Mucosa of stomach (tissue), 1 donor: ENCODE results near the gene ZBTB12.
"Not testable (repeated sequence)": the region's sequence is repeated elsewhere in the genome, so short reads cannot be mapped to it uniquely, and the experiment has no call there.

Source experiments
- H3K27me3 ChIP-seq: one replicate; pipeline ENCODE4 v1.7.0; 2013; ENCODE audit warnings: mild to moderate bottlenecking, low read length; ENCODE audit not compliant: control insufficient read depth, insufficient read depth
- H3K36me3 ChIP-seq: one replicate; pipeline ENCODE4 v1.7.0; 2013; ENCODE audit warnings: low read length; ENCODE audit not compliant: control insufficient read depth, insufficient read depth
- H3K4me1 ChIP-seq: one replicate; pipeline ENCODE4 v1.7.0; 2013; ENCODE audit warnings: mild to moderate bottlenecking, low read length; ENCODE audit not compliant: control insufficient read depth, insufficient read depth
- H3K4me3 ChIP-seq: one replicate; pipeline ENCODE4 v1.7.0; 2013; ENCODE audit warnings: low read length
- H3K9ac ChIP-seq: one replicate; pipeline ENCODE4 v1.7.0; 2013; ENCODE audit warnings: mild to moderate bottlenecking, low read length, moderate library complexity
- H3K9me3 ChIP-seq: one replicate; pipeline ENCODE4 v1.7.0; 2013; ENCODE audit warnings: mild to moderate bottlenecking, low read length, moderate library complexity; ENCODE audit not compliant: control insufficient read depth
- donor health status: Pancreatic carcinoma.

Gene ZBTB12

DNA sequence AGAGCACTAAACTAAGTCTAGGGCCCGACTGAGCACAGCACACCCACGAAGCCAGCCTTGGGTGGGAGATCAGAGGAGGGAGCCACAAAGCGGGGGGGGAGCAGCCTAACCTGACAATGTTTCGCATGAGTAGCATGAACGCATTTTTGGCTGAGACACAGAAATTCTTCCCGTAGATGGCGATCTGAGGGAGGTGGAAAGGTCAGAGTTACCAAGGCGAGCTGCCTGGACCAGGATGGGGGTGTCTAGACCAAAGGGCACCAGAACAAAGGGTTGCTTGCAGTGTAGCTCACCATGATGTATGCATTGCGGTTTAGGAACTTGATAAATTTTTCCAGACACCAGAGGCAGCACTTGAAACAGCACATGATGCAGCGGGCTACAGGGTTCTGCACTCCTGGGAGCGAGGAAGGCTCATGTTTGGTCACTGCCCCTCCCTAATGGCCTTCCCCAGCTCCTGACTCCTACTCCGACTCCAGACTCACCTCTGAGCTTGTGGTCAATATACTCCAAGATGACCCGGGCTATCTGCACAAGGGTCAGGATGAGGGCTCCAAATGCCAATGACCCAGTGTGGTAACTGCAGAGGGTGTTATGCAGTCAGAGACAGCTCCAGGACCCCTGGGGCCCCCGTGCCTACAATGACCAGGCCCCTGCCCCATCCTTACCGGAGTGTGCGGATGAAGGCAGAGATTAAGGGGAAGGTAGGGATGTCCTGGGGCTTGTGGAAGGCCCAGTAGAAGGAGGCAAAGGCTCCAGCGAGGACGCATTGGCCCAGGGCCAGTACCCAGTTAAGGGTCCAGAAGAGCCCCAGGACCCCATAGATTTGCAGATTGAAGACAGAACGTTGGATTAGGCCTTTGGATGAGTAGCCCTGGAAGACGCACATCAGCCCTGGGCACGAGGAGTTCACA, 36.4 kb downstream of the ZBTB12 start:
- H3K4me3 ChIP-seq = no peak overlapping the region

GRCh38 chr6:31864818-31865204, 37.1 kb downstream of the ZBTB12 start:
- Histone ChIP-seq H3K36me3 (peaks cover 35% of the 10 kb centered on the region), H3K9ac (no peak overlapping the region), H3K4me1 (peaks cover 31% of the 10 kb centered on the region), H3K4me3 (no peak overlapping the region), H3K9me3 (no peaks in the 10 kb centered on the region), H3K27me3 (no peaks in the 10 kb centered on the region)

More for the DNA sequence above, 36.4 kb downstream of the ZBTB12 start:
- H3K27me3 ChIP-seq = no peaks in the 10 kb centered on the region
- peaks cover 29% of the 10 kb centered on the region for H3K36me3 ChIP-seq
- peaks cover 31% of the 10 kb centered on the region for H3K4me1 ChIP-seq
- H3K9me3 ChIP-seq = no peaks in the 10 kb centered on the region
- no peak overlapping the region for H3K9ac ChIP-seq

DNA sequence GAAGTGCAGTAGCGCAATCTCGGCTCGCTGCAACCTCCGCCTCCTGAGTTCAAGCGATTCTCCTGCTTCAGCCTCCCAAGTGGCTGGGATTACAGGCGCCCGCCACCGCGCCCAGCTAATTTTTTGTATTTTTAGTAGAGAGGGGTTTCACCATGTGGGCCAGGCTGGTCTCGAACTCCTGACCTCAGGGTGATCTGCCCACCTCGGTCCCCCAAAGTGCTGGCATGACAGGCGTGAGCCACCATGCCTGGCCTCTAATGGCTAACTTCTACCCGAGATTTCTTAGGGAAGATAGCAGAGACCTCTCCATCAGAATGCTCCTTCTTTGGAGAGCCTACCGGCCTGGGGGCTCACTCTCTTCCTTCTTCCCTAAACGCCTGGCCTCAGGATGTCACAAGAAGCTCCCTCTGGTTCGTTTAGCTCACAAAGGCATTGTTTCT, 37.7 kb downstream of the ZBTB12 start:
- not testable (repeated sequence) for H3K9ac ChIP-seq, H3K27me3 ChIP-seq, H3K4me3 ChIP-seq, H3K9me3 ChIP-seq
- Histone ChIP-seq H3K36me3 (peaks cover 38% of the 10 kb centered on the region), H3K4me1 (peaks cover 31% of the 10 kb centered on the region)

DNA sequence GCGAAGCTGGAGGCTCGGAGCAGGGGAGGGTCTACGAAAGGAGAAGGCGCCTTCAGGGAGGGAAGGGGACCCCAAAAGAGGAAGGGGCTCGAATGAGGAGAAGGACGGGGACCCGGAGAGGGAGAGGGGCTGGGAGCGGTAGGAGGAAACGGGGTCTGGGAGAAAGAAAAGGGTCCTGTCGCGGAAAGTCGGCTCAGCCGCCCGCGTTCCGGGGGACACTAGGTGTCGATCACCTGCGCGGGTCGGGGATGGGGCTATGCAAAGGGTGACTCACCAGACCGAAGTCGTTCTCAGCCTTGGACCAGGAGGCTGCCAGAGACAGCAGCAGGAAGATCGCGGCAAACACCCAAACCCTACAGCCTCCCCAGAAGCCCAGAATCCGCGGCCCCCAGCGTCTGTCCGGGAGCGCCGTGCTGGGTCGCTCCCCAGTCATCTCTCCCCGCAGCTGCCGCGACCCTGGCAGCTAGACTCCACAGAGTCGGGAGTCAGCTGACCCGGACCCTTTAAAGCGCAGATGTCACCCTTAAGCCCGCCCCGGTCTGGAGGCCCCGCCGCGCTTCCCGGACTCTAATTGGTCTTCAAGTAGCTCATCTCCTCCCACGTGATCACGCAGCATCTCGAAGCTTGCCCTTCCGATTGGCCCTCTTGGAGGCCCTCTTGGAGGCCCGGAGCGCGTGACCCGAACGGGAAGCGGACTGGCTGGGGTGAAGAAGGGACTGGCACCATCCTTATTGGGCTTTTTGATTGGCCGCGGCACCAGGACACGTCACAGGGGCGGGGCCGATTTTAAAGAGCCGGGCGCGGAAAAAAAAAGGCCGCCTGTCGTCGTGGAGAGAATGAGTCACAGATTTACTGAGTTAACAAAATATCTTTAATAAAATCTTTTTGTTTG, 39.3 kb downstream of the ZBTB12 start, which contains the start of gene NEU1:
TSS of gene NEU1 (minus strand) at position 478 of the 892 bp plus-strand sequence. CDS start at position 433, 45 bp downstream.
- Histone ChIP-seq H3K4me1 (peaks cover 31% of the 10 kb centered on the region), H3K4me3 (peak within 1 kb of the TSS; percentile 44), H3K36me3 (peaks cover 35% of the 10 kb centered on the region), H3K9ac (peak within 1 kb of the TSS; percentile 80), H3K9me3 (no peaks in the 10 kb centered on the region), H3K27me3 (no peaks in the 10 kb centered on the region)

GRCh38 chr6:31861919-31862343, 40.0 kb downstream of the ZBTB12 start:
- no peaks in the 10 kb centered on the region for H3K27me3 ChIP-seq
- H3K4me1 ChIP-seq = peaks cover 31% of the 10 kb centered on the region
- H3K36me3 ChIP-seq = peaks cover 35% of the 10 kb centered on the region
- peak overlapping the region; percentile 44 for H3K4me3 ChIP-seq
- H3K9me3 ChIP-seq = no peaks in the 10 kb centered on the region
- peak overlapping the region; percentile 80 for H3K9ac ChIP-seq

DNA sequence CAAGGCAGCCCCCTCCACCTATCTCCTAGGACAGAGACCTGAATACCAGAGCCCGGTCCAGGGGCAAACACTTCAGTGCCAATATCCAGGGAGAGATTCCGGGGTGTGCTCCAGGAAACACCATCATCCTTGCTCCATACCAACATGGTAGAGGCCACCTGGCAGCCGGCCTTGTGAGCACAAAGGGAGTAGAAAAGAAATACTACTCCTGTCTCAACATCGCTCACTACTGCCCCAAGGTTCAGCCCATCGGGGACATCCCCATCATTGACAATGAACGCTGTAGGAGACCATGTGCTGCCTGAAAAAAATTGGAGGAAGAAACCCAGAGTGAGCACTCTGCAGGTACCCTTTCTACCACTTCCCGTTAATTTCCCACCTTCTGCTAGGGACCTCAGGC, 40.7 kb downstream of the ZBTB12 start:
- Histone ChIP-seq H3K4me1 (peaks cover 30% of the 10 kb centered on the region), H3K36me3 (peaks cover 32% of the 10 kb centered on the region), H3K9me3 (no peaks in the 10 kb centered on the region), H3K27me3 (no peaks in the 10 kb centered on the region), H3K9ac (no peak overlapping the region), H3K4me3 (no peak overlapping the region)

- peaks cover 24% of the 10 kb centered on the region for H3K36me3 ChIP-seq
- H3K27me3 ChIP-seq = no peaks in the 10 kb centered on the region
- H3K4me1 ChIP-seq = peaks cover 22% of the 10 kb centered on the region
- H3K4me3 ChIP-seq = no peak overlapping the region
- H3K9ac ChIP-seq = no peak overlapping the region
- H3K9me3 ChIP-seq = no peaks in the 10 kb centered on the region
Measured at GRCh38 chr6:31860349-31860748, 41.5 kb downstream of the ZBTB12 start.

- Histone ChIP-seq H3K27me3 (no peaks in the 10 kb centered on the region), H3K4me1 (peaks cover 18% of the 10 kb centered on the region), H3K9me3 (no peaks in the 10 kb centered on the region), H3K36me3 (peaks cover 20% of the 10 kb centered on the region), H3K9ac (no peak overlapping the region), H3K4me3 (no peak overlapping the region)
Measured at GRCh38 chr6:31859923-31860322, 42.0 kb downstream of the ZBTB12 start.

DNA sequence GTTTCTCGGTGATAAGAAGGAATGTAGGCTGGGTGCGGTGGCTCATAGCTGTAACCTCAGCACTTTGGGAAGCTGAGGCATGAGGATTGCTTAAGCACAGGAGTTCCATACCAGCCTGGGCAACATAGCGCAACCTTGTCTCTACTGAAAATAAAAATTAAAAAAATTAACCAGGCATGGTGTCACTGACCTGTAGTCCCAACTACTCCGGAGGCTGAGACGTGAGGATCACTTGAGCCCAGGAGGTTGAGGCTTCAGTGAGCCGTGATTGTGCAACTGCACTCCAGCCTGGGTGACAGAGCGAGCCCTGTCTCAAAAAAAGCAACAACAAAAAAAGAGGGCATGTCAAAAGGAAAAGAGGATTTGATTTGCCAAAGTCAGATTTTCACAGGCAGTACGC, 43.2 kb downstream of the ZBTB12 start:
- no peaks in the 10 kb centered on the region for H3K9me3 ChIP-seq
- H3K4me3 ChIP-seq = no peak overlapping the region
- H3K9ac ChIP-seq = no peak overlapping the region
- no peaks in the 10 kb centered on the region for H3K27me3 ChIP-seq
- H3K36me3 ChIP-seq = peaks cover 20% of the 10 kb centered on the region
- H3K4me1 ChIP-seq = peaks cover 15% of the 10 kb centered on the region

DNA sequence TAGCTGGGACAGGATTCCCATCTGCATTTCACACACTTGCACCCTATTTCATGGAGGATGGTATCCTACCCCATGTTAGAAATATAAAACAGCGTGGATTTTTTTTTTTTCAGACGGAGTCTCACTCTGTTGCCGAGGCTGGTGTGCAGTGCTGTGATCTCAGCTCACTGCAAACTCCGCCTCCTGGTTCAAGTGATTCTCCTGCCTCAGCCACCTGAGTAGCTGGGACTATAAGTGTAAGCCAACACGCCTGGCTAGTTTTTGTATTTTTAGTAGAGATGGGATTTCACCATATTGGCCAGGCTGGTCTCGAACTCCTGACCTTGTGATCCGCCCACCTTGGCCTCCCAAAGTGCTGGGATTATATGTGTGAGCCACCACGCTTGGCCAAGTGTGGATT, 44.1 kb downstream of the ZBTB12 start:
- not testable (repeated sequence) for H3K4me1 ChIP-seq, H3K4me3 ChIP-seq, H3K9ac ChIP-seq, H3K9me3 ChIP-seq, H3K27me3 ChIP-seq
- H3K36me3 ChIP-seq = peaks cover 16% of the 10 kb centered on the region

- H3K4me3 ChIP-seq, H3K9me3 ChIP-seq, H3K27me3 ChIP-seq, H3K4me1 ChIP-seq, H3K36me3 ChIP-seq, H3K9ac ChIP-seq: not testable (repeated sequence)
Measured at GRCh38 chr6:31851980-31852718, 49.7 kb downstream of the ZBTB12 start.
